Mesenteric fat pad (tissue), 1 donor: ENCODE data around the gene DDX4. TPM values are rescaled to one million over a fixed set of nuclear protein-coding genes. Genes with fewer than 3 reads are reported as not detected.
"Not testable (repeated sequence)": the region's sequence is repeated elsewhere in the genome, so short reads cannot be mapped to it uniquely, and the experiment has no call there.

ENCODE experiments used
- DNase-seq: peaks from one replicate; pipeline ENCODE4 v3.0.0-alpha.2; 2020; ENCODE audit warnings: low spot score
- long read RNA-seq: library from polyadenylated mRNA; unstranded; transcript quantifications from one replicate; pipeline ENCODE4 v2.0.0, GENCODE V29; 2020
- total RNA-seq: library from RNA; stranded (reverse); fragmentation: NEBNext Ultra II Directional; extraction: Animal tissue kit (Norgen Biotek cat#: 25700); gene quantifications from one replicate; pipeline ENCODE4 v1.2.1, GENCODE V29; 2021
- donor health status: DM: yes; HTN: yes; CAD: no.

The DDX4 gene
- not detected for total RNA-seq
- long read RNA-seq = 0 reads

- DNase-seq = no peak
Observed at GRCh38 chr5:55737793-55738192, at the start of gene DDX4. Gene DDX4 (plus strand): TSS chr5:55738061. CDS start chr5:55738964, 903 bp downstream.

GRCh38 chr5:55691265-55692105, 46.4 kb upstream of the DDX4 start:
- DNase-seq = no peak

- DNase-seq = no peak
Observed at GRCh38 chr5:55692106-55692417, 45.8 kb upstream of the DDX4 start.

GRCh38 chr5:55692509-55692908, 45.4 kb upstream of the DDX4 start:
- DNase-seq = no peak

GRCh38 chr5:55694152-55694830, 43.6 kb upstream of the DDX4 start:
- DNase-seq = no peak

GRCh38 chr5:55696704-55697103, 41.2 kb upstream of the DDX4 start:
- DNase-seq = not testable (repeated sequence)

- DNase-seq = no peak
Observed at GRCh38 chr5:55699041-55699688, 38.7 kb upstream of the DDX4 start.

- no peak for DNase-seq
Observed at GRCh38 chr5:55700745-55701144, 37.1 kb upstream of the DDX4 start.

- DNase-seq = no peak
Observed at GRCh38 chr5:55701462-55702103, 36.3 kb upstream of the DDX4 start.

- DNase-seq = no peak
Observed at GRCh38 chr5:55702598-55703345, 35.1 kb upstream of the DDX4 start.

- no peak for DNase-seq
Observed at GRCh38 chr5:55706230-55706629, 31.6 kb upstream of the DDX4 start.

GRCh38 chr5:55708732-55709131, 29.1 kb upstream of the DDX4 start:
- no peak for DNase-seq

- DNase-seq = no peak
Observed at GRCh38 chr5:55711507-55712022, 26.3 kb upstream of the DDX4 start.

- DNase-seq = peak; percentile 98
Observed at GRCh38 chr5:55712023-55712859, 25.6 kb upstream of the DDX4 start, which contains the start of gene SLC38A9. Gene SLC38A9 (minus strand): TSS chr5:55712324. CDS start chr5:55697958, 14,366 bp downstream.

GRCh38 chr5:55713871-55714270, 24.0 kb upstream of the DDX4 start:
- DNase-seq = no peak

- DNase-seq = no peak
Observed at GRCh38 chr5:55714339-55714738, 23.5 kb upstream of the DDX4 start.

- DNase-seq = no peak
Observed at GRCh38 chr5:55714749-55715148, 23.1 kb upstream of the DDX4 start.

- DNase-seq = no peak
Observed at GRCh38 chr5:55715519-55716078, 22.3 kb upstream of the DDX4 start.

GRCh38 chr5:55719026-55719425, 18.8 kb upstream of the DDX4 start:
- DNase-seq = not testable (repeated sequence)
